ENCODE measurements around the gene HEXD.
"Not testable (repeated sequence)": the region's sequence is repeated elsewhere in the genome, so short reads cannot be mapped to it uniquely, and the experiment has no call there.

Gene HEXD

GRCh38 chr17:82441691-82442487 is 23.7 kb downstream of the HEXD start:
- DNase-seq (ENCODE audit: low spot score) = no peak

- DNase-seq (ENCODE audit: low spot score) = no peak
Observed at GRCh38 chr17:82442643-82443464, 24.7 kb downstream of the HEXD start.

GRCh38 chr17:82443465-82444283 is 25.5 kb downstream of the HEXD start:
- DNase-seq (ENCODE audit: low spot score) = no peak

- no peak for DNase-seq (ENCODE audit: low spot score)
Observed at GRCh38 chr17:82444284-82444893, 26.2 kb downstream of the HEXD start.

- no peak for DNase-seq (ENCODE audit: low spot score)
Observed at GRCh38 chr17:82444941-82445521, 26.9 kb downstream of the HEXD start.

- DNase-seq (ENCODE audit: low spot score) = no peak
Observed at GRCh38 chr17:82445542-82445941, 27.4 kb downstream of the HEXD start.

GRCh38 chr17:82446124-82446523 is 28.0 kb downstream of the HEXD start:
- DNase-seq (ENCODE audit: low spot score) = no peak

- DNase-seq (ENCODE audit: low spot score) = no peak
Observed at GRCh38 chr17:82446649-82447048, 28.5 kb downstream of the HEXD start.

- no peak for DNase-seq (ENCODE audit: low spot score)
Observed at GRCh38 chr17:82447876-82448275, 29.7 kb downstream of the HEXD start.

GRCh38 chr17:82449131-82449882 is 31.2 kb downstream of the HEXD start:
- DNase-seq (ENCODE audit: low spot score) = peak; percentile 60

- peak; percentile 25 for DNase-seq (ENCODE audit: low spot score)
Observed at GRCh38 chr17:82449883-82450356, 31.8 kb downstream of the HEXD start.

GRCh38 chr17:82450357-82451106 is 32.4 kb downstream of the HEXD start, which contains the start of gene CYBC1:
Gene CYBC1, minus strand, starts transcription at chr17:82450752. Its CDS starts 1,498 bp downstream, at chr17:82449254.
- peak; percentile 94 for DNase-seq (ENCODE audit: low spot score)

GRCh38 chr17:82452162-82452561 is 34.0 kb downstream of the HEXD start:
- DNase-seq (ENCODE audit: low spot score) = no peak

GRCh38 chr17:82453151-82453550 is 35.0 kb downstream of the HEXD start:
- not testable (repeated sequence) for DNase-seq (ENCODE audit: low spot score)

GRCh38 chr17:82453706-82454105 is 35.6 kb downstream of the HEXD start:
- not testable (repeated sequence) for DNase-seq (ENCODE audit: low spot score)

GRCh38 chr17:82457073-82457928 is 39.2 kb downstream of the HEXD start:
- no peak for DNase-seq (ENCODE audit: low spot score)

- DNase-seq (ENCODE audit: low spot score) = peak; percentile 94
Observed at GRCh38 chr17:82457929-82458178, 39.7 kb downstream of the HEXD start.

- peak; percentile 95 for DNase-seq (ENCODE audit: low spot score)
Observed at GRCh38 chr17:82458179-82458884, 40.2 kb downstream of the HEXD start, which contains the start of gene NARF. Gene NARF, plus strand, starts transcription at chr17:82458741. Its CDS starts 63 bp downstream, at chr17:82458804.
